ENCODE results near the gene HDAC7.

DNA sequence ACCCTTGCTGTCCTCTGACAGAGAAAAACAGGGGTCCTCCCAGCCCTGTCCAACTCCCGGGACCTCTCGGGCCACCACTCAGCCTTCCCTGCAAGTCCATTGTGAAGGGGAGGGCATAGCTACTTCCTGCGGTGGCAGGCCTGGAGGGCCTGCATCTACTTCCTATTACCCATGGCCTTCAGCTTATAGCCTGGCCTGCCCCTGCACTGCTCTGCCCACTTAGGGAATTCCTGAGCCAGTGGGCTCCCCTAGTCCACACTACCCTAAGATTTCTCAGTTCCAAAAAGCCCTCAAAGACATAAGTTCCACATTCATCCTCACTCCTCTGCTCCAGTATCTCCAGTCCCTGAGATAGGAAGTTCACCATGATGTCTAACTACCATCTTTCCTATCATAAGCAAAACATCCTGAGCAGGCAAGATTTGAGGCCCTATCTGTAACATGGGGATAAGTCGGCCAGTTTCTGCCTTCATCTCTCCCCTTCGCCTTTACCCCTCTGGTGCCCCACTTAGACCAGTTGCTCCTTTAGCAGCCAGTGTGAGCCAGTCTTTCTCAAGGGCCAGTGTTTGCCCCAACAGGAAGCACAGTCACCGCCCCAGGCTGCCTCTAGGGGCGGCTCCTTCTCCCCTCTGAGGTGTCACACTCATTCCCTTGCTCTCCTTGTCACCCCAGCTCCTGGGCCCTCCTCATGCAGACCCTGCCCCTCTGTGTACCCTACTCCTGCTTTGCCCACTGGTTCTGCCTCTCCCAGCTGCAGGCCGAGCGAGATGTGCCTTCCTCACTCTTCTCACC is 10.9 kb downstream of the HDAC7 start:
- TF ChIP-seq, protein P1, sequence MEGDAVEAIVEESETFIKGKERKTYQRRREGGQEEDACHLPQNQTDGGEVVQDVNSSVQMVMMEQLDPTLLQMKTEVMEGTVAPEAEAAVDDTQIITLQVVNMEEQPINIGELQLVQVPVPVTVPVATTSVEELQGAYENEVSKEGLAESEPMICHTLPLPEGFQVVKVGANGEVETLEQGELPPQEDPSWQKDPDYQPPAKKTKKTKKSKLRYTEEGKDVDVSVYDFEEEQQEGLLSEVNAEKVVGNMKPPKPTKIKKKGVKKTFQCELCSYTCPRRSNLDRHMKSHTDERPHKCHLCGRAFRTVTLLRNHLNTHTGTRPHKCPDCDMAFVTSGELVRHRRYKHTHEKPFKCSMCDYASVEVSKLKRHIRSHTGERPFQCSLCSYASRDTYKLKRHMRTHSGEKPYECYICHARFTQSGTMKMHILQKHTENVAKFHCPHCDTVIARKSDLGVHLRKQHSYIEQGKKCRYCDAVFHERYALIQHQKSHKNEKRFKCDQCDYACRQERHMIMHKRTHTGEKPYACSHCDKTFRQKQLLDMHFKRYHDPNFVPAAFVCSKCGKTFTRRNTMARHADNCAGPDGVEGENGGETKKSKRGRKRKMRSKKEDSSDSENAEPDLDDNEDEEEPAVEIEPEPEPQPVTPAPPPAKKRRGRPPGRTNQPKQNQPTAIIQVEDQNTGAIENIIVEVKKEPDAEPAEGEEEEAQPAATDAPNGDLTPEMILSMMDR (IDR thresholded peaks at IDR 0.05), result no peak
- TF ChIP-seq POLR2AphosphoS5 (IDR thresholded peaks at IDR 0.05), result no peak
- no peak for TF ChIP-seq POLR2A (IDR thresholded peaks at IDR 0.05)
